GM12892 (cell line): ENCODE results near the gene OLIG1.

Experiments
- POLR2A ChIP-seq: IDR thresholded peaks from 2 replicates; pipeline ENCODE4 v1.6.1; 2011; ENCODE audit warnings: low read depth, low read length, control low read depth
- POLR2AphosphoS5 ChIP-seq: IDR thresholded peaks from 2 replicates; pipeline ENCODE4 v1.6.1; 2011; ENCODE audit warnings: low read depth, low read length, control low read depth

- TF ChIP-seq POLR2A (no peak), POLR2AphosphoS5 (no peak)
These were observed 13.9 kb upstream of the OLIG1 start for GRCh38 chr21:33055991-33056390.
